A673 (cell line): ENCODE data around the gene LAMA2. TPM values are rescaled to one million over a fixed set of nuclear protein-coding genes. Genes with fewer than 3 reads are reported as not detected.

Source experiments
- BruUV-seq: library from RNA; stranded (reverse); fragments of 400-500 nt; replicated peaks from 2 replicates; lab custom pipeline; 2021; lab: Mats Ljungman, UMichigan
- CTCF ChIA-PET: fragments of 300-600 bp; sonication (Branson Sonifier 250); formaldehyde crosslinking; loops from one replicate; lab custom pipeline; 2022; ENCODE audit warnings: antibody characterized with exemption; lab: Charles Lee
- POLR2A ChIA-PET: fragments of 300-600 bp; sonication (Branson Sonifier 250); formaldehyde crosslinking; loops from one replicate; lab custom pipeline; 2022; ENCODE audit warnings: antibody characterized with exemption; ENCODE audit not compliant: low non-redundant PET; lab: Charles Lee
- DNase-seq: peaks from one replicate; pipeline ENCODE4 v3.0.0-alpha.2; 2015; ENCODE audit warnings: low spot score
- H3K27ac ChIP-seq: fragments of 200-600 bp; sonication (generic); 2 replicates; pipeline ENCODE4 v1.5.1; 2016; ENCODE audit warnings: mixed run types, low read depth, mild to moderate bottlenecking, mixed read lengths, antibody characterized with exemption, low read length; ENCODE audit not compliant: poor library complexity, severe bottlenecking
- H3K27me3 ChIP-seq: fragments of 200-600 bp; sonication (generic); replicated peaks from 2 replicates; pipeline ENCODE4 v1.6.1; 2017; ENCODE audit warnings: mixed run types, low read depth, mild to moderate bottlenecking, mixed read lengths, antibody characterized with exemption, low read length; ENCODE audit not compliant: insufficient read depth, poor library complexity
- H3K36me3 ChIP-seq: fragments of 200-600 bp; sonication (generic); 2 replicates; pipeline ENCODE4 v1.6.1; 2016; ENCODE audit warnings: mixed run types, mild to moderate bottlenecking, mixed read lengths, antibody characterized with exemption, low read length; ENCODE audit not compliant: insufficient read depth, poor library complexity, severe bottlenecking
- H3K4me1 ChIP-seq: fragments of 200-600 bp; sonication (generic); 2 replicates; pipeline ENCODE4 v1.6.1; 2017; ENCODE audit warnings: mixed run types, mild to moderate bottlenecking, mixed read lengths, antibody characterized with exemption, low read length; ENCODE audit not compliant: insufficient read depth, poor library complexity, severe bottlenecking
- H3K4me3 ChIP-seq: fragments of 200-600 bp; sonication (generic); 2 replicates; pipeline ENCODE4 v1.5.1; 2016; ENCODE audit warnings: low read depth, mixed run types, mild to moderate bottlenecking, mixed read lengths, low read length; ENCODE audit not compliant: poor library complexity, severe bottlenecking
- H3K9me3 ChIP-seq: fragments of 200-600 bp; sonication (generic); 2 replicates; pipeline ENCODE4 v1.6.1; 2016; ENCODE audit warnings: mixed run types, low read depth, mild to moderate bottlenecking, mixed read lengths, antibody characterized with exemption, low read length; ENCODE audit not compliant: poor library complexity, severe bottlenecking
- EZH2 ChIP-seq: fragments of 200-600 bp; sonication (generic); IDR thresholded peaks from 2 replicates; pipeline ENCODE4 v1.6.1; 2017; ENCODE audit warnings: borderline replicate concordance, low read depth, mild to moderate bottlenecking, mixed read lengths, antibody characterized with exemption, low read length; ENCODE audit not compliant: poor library complexity, severe bottlenecking
- intact Hi-C: fragments of 100-400 bp; cut with micrococcal nuclease; formaldehyde crosslinking; loops from one replicate; pipeline ENCODE4 v1.10.0; 2022; ENCODE audit not compliant: unreplicated experiment
- total RNA-seq: library from RNA; stranded (reverse); gene quantifications from 2 replicates; pipeline ENCODE4 v1.2.3, GENCODE V29; 2021
- TF ChIP-seq, protein P1 (sequence below): fragments of 300-800, 200-600 bp; sonication (generic); conservative IDR thresholded peaks from 2 replicates; pipeline ENCODE4 v1.5.1; 2017; ENCODE audit warnings: low read depth, mild to moderate bottlenecking, antibody characterized with exemption, low read length, moderate library complexity, mixed read lengths

The LAMA2 gene
- total RNA-seq, 1 experiment from 2014 or later = 2.2 TPM

DNA sequence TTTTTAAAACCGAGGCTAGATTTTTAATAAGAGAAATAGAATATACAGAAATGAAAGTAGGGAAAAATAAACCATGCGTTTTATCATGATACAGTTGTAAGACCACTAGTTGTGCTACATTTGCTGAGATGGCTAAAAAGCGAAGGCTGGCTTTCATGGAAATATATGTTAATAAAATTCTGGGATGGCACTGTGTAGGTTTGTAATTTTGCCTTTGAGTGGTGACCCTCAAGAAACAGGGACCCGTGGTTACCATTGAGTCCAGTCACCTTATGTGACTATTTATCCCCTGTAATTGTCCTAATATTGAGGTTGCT is 593.3 kb downstream of the LAMA2 start:
- CTCF ChIA-PET = interaction anchor here (0.7 kb wide), 1 partner anchor 182 kb away, joined by 3 read pairs; no protein-coding TSS in a partner anchor
- POLR2A ChIA-PET = no interaction called here
- Histone ChIP-seq H3K36me3 (no peaks in the 10 kb centered on the region), H3K9me3 (no peaks in the 10 kb centered on the region), H3K27ac (no peak overlapping the region), H3K4me1 (no peaks in the 10 kb centered on the region), H3K27me3 (no peaks in the 10 kb centered on the region), H3K4me3 (no peak overlapping the region)
- no TSS peak for BruUV-seq
- intact Hi-C loops = no loop called here
- DNase-seq = no peak
- TF ChIP-seq, protein P1, sequence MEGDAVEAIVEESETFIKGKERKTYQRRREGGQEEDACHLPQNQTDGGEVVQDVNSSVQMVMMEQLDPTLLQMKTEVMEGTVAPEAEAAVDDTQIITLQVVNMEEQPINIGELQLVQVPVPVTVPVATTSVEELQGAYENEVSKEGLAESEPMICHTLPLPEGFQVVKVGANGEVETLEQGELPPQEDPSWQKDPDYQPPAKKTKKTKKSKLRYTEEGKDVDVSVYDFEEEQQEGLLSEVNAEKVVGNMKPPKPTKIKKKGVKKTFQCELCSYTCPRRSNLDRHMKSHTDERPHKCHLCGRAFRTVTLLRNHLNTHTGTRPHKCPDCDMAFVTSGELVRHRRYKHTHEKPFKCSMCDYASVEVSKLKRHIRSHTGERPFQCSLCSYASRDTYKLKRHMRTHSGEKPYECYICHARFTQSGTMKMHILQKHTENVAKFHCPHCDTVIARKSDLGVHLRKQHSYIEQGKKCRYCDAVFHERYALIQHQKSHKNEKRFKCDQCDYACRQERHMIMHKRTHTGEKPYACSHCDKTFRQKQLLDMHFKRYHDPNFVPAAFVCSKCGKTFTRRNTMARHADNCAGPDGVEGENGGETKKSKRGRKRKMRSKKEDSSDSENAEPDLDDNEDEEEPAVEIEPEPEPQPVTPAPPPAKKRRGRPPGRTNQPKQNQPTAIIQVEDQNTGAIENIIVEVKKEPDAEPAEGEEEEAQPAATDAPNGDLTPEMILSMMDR = no peak
- TF ChIP-seq EZH2 = no peak

DNA sequence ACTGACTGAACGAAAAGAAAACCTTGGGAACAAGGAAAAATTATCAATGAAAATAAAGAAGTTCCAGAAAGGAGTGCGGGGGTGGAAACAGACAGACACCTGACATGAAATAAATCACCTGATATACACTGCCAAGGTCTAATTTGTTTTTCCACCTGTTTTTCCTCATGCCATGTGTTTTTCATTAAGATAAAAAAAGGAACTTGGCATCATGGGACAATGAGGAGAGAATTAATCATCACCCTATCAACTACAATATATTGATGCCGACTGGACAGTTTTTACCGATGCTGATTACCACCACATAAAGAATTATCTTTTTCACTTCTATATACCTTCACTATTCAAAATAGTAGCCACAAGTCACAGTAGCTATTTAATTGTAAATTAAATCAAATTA is 593.9 kb downstream of the LAMA2 start:
- ChIA-PET POLR2A (no interaction called here), CTCF (no interaction called here)
- TF ChIP-seq EZH2 = no peak
- TF ChIP-seq, protein P1 = no peak

DNA sequence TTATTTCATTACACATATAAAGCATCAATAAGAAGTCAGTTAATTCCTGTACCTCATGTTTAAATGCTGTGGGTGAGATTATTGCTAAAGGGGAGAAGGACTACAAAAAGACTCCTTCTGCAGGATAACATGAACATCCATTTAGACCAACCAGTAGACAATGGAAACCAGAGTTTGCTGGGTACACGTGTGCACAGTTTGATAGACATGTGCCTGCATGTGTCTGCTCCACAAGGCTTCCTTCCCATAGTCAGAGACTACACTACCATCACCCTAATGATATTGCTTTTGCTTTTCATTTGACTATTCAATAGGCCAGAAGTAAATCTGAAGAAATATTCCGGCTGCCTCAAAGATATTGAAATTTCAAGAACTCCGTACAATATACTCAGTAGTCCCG is 595.4 kb downstream of the LAMA2 start:
- intact Hi-C loops = no loop called here
- Histone ChIP-seq H3K27ac (no peak overlapping the region), H3K4me1 (no peaks in the 10 kb centered on the region), H3K27me3 (no peaks in the 10 kb centered on the region), H3K4me3 (no peak overlapping the region), H3K9me3 (no peaks in the 10 kb centered on the region), H3K36me3 (no peaks in the 10 kb centered on the region)
- ChIA-PET POLR2A (no interaction called here), CTCF (no interaction called here)
- DNase-seq = no peak
- TF ChIP-seq EZH2 = no peak
- TF ChIP-seq, protein P1 = no peak
- BruUV-seq = no TSS peak

More for the DNA sequence above, 593.9 kb downstream of the LAMA2 start:
- no peak for DNase-seq
- Histone ChIP-seq H3K27ac (no peak overlapping the region), H3K9me3 (no peaks in the 10 kb centered on the region), H3K27me3 (no peaks in the 10 kb centered on the region), H3K4me1 (no peaks in the 10 kb centered on the region), H3K36me3 (no peaks in the 10 kb centered on the region), H3K4me3 (no peak overlapping the region)
- BruUV-seq = no TSS peak
- intact Hi-C loops = no loop called here
